Thyroid gland (tissue), 4 donors: Measurements from ENCODE around the gene AKAP12. TPM values are rescaled to one million over a fixed set of nuclear protein-coding genes. Genes with fewer than 3 reads are reported as not detected.
A peak's percentile ranks its signal among the peaks of the same experiment; 100 is the strongest.

Experiments
- DNase-seq, 2 donors: peaks; one replicate each; pipeline ENCODE4 v3.0.0-alpha.2; 2019
- H3K27ac ChIP-seq, 3 donors: fragments of 200-600 bp; sonication (generic); 1 replicate in 2 of 3; 2 replicates in 1 of 3; pipeline ENCODE4 v1.5.1; 2016 to 2019; ENCODE audit warnings: mild to moderate bottlenecking in 1 of 3, moderate library complexity in 1 of 3
- H3K27me3 ChIP-seq: fragments of 200-600 bp; sonication (generic); one replicate; pipeline ENCODE4 v1.5.1; 2019
- H3K36me3 ChIP-seq, 2 donors: fragments of 200-600 bp; sonication (generic); one replicate each; pipeline ENCODE4 v1.5.1; 2016 to 2019
- H3K4me1 ChIP-seq, 2 donors: fragments of 200-600 bp; sonication (generic); one replicate each; pipeline ENCODE4 v1.5.1; 2017 to 2019
- H3K4me3 ChIP-seq, 3 donors: fragments of 200-600 bp; sonication (generic); replicated peaks in 1 of 3; 1 replicate in 2 of 3; 2 replicates in 1 of 3; pipeline ENCODE4 v1.5.1; 2016; ENCODE audit warnings: mild to moderate bottlenecking in 1 of 3
- H3K9me3 ChIP-seq: fragments of 200-600 bp; sonication (generic); one replicate; pipeline ENCODE4 v1.5.1; 2017
- POLR2A ChIP-seq, 2 donors: fragments of 450-650 bp; IDR thresholded peaks; one replicate each; pipeline ENCODE4 v1.6.1; 2017; ENCODE audit warnings: antibody characterized with exemption in 2 of 2, mild to moderate bottlenecking in 2 of 2, moderate library complexity in 1 of 2
- WGBS, 2 donors: methylation state at CpG; one replicate each; pipeline ENCODE4 v1.1.5; 2017; 5-methylcytosine and 5-hydroxymethylcytosine counted together
- intact Hi-C: fragments of 100-400 bp; cut with DNase I; formaldehyde crosslinking; loops from one replicate; pipeline ENCODE4 v1.15.1; 2023
- total RNA-seq, 4 donors: library from RNA; depleted of rRNA; stranded (reverse); fragments of >200 nt; gene quantifications; one replicate each; pipeline ENCODE4 v1.2.3, GENCODE V29; 2016
- TF ChIP-seq, protein P1 (sequence below), 6 experiments: fragments of 200-600 bp in 3 of 6; fragments of 450-650 bp in 3 of 6; sonication (generic) in 3 of 6; IDR thresholded peaks; one replicate each; pipeline ENCODE4 v1.5.1; 2016 to 2019; ENCODE audit warnings: antibody characterized with exemption in 6 of 6, mild to moderate bottlenecking in 2 of 6, inconsistent platforms in 1 of 6, moderate library complexity in 1 of 6

The AKAP12 gene
- total RNA-seq, 4 donors from 2014 or later = 50.7 to 108 (median 79.4) TPM

DNA sequence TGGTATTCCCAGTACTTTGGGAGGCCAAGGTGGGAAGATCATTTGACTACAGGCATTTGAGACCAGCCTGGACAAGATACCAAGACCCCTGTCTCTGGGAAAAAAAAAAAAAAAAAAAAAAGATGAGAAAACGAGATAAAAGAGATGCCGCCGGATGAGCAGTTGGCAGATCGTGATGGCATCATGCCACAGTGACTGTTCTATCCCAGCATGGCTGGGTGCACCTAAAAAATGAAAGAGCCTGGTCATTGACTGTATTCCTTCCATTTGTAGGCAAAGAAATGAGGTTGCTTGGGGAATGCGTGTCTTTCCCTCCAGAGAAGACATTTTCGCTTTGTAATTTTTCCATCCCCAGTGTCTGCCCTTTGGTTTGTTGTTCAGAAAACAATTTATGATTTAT, 12.9 kb downstream of the AKAP12 start:
- WGBS, 2 donors = 84 to 88% methylated on average over 6 of the region's 6 CpGs
- H3K27me3 ChIP-seq = no peaks in the 10 kb centered on the region
- TF ChIP-seq, protein P1, sequence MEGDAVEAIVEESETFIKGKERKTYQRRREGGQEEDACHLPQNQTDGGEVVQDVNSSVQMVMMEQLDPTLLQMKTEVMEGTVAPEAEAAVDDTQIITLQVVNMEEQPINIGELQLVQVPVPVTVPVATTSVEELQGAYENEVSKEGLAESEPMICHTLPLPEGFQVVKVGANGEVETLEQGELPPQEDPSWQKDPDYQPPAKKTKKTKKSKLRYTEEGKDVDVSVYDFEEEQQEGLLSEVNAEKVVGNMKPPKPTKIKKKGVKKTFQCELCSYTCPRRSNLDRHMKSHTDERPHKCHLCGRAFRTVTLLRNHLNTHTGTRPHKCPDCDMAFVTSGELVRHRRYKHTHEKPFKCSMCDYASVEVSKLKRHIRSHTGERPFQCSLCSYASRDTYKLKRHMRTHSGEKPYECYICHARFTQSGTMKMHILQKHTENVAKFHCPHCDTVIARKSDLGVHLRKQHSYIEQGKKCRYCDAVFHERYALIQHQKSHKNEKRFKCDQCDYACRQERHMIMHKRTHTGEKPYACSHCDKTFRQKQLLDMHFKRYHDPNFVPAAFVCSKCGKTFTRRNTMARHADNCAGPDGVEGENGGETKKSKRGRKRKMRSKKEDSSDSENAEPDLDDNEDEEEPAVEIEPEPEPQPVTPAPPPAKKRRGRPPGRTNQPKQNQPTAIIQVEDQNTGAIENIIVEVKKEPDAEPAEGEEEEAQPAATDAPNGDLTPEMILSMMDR (IDR thresholded peaks at IDR 0.05) = no peak
- TF ChIP-seq POLR2A (IDR thresholded peaks at IDR 0.05) = no peak
- DNase-seq = no peak
- no peaks in the 10 kb centered on the region for H3K9me3 ChIP-seq
- H3K4me1 ChIP-seq = peaks cover 17 to 47% of the 10 kb centered on the region in 2 donors
- H3K36me3 ChIP-seq = no peaks in the 10 kb centered on the region
- H3K4me3 ChIP-seq = no peak overlapping the region
- intact Hi-C loops = no loop called here
- peak overlapping the region; percentile 85 to 93 (median 90) for H3K27ac ChIP-seq

DNA sequence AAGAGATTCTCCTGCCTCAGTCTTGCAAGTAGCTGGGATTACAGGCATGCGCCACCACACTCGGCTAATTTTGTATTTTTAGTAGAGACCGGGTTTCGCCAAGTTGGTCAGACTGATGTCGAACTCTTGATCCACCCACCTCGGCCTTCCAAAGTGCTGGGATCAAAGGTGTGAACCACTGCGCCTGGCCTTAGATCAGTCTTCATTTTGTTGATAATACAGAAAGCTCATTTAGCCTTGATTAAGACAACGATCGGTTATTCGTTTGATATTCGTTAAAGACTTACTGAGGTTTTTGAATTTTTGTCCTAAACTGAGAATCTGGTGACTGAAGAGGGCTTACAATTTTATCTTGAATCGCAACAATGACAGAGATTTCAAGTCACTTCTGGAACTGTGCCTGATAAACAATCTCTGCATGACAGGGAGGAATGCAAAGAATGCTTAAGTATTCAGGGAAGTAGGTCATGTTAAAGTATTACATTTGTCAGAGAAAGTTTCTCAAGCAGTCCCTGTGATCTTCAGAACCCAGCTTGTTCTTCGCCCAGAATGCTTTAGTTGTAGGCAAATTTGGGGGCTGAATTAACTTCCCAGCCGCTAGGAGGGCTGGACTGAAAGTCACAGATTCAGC, 14.8 kb downstream of the AKAP12 start:
- Histone ChIP-seq H3K4me1 (peaks cover 13 to 45% of the 10 kb centered on the region in 2 donors), H3K4me3 (no peak overlapping the region), H3K36me3 (no peaks in the 10 kb centered on the region), H3K27me3 (no peaks in the 10 kb centered on the region), H3K9me3 (no peaks in the 10 kb centered on the region), H3K27ac (peak overlapping the region; percentile 85 to 93 (median 90))
- TF ChIP-seq POLR2A (IDR thresholded peaks at IDR 0.05) = peak in 1 of 2 donors; percentile 44
- TF ChIP-seq, protein P1 (IDR thresholded peaks at IDR 0.05) = peak in 1 of 6 experiments; percentile 7
- 35 to 47% methylated on average over 14 of the region's 14 CpGs for WGBS, 2 donors
- intact Hi-C loops = no loop called here
- peak; percentile 82 to 88 for DNase-seq

DNA sequence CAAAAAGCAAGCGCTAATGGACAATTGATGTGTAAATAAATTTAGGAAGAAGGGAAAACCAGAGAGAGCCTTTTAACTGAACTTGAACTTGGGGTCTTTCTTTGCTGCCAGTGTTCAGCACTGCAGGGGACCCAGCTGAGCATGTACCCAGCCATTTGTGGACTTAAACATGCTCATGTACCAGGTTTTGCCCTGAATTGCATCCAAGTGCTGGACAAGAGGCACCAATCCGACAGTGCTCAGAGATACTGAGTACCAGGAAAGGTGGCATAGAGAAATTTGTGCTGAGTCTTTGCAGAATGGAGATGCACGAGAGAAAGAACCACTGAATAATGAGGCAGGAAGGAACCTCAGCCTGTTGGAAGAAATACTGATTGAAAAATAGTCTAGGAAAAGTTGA, 16.0 kb downstream of the AKAP12 start:
- TF ChIP-seq, protein P1 (IDR thresholded peaks at IDR 0.05) = no peak
- no peak for TF ChIP-seq POLR2A (IDR thresholded peaks at IDR 0.05)
- intact Hi-C loops = no loop called here
- DNase-seq = no peak
- Histone ChIP-seq H3K27ac (peak overlapping the region; percentile 85 to 93 (median 90)), H3K4me1 (peaks cover 13 to 45% of the 10 kb centered on the region in 2 donors), H3K9me3 (no peaks in the 10 kb centered on the region), H3K36me3 (no peaks in the 10 kb centered on the region), H3K27me3 (no peaks in the 10 kb centered on the region), H3K4me3 (no peak overlapping the region)
- WGBS, 2 donors = 73 to 79% methylated on average over 3 of the region's 3 CpGs

DNA sequence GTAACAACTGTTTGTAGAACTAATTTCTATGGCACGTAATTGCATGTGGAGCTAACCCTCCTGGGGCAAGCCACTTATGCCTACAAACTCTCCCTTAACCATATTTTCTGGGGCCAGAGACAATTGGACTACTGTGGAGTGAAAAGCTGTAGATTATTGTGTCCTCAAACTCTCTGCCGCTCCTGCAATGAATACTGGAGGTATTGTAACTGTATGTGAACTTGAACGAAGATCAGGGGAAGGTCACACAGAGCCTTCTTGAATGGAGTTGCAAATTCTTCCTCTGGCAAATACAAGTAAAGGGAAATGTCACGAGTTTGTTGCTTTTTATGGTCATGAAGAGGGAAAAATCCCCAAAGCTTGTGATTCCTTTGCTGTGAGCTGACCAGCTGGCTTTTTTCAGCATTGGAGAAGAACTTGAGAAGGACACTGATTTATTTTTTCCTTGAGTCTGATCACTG, 18.2 kb downstream of the AKAP12 start:
- H3K27ac ChIP-seq = peak overlapping the region in 2 of 3 donors; percentile 8 to 12
- peaks cover 26 to 45% of the 10 kb centered on the region in 2 donors for H3K4me1 ChIP-seq
- no peaks in the 10 kb centered on the region for H3K27me3 ChIP-seq
- TF ChIP-seq POLR2A (IDR thresholded peaks at IDR 0.05) = no peak
- no peak for DNase-seq
- no peaks in the 10 kb centered on the region for H3K9me3 ChIP-seq
- H3K4me3 ChIP-seq = no peak overlapping the region
- WGBS, 2 donors = 57 to 65% methylated on average over 4 of the region's 4 CpGs
- no peaks in the 10 kb centered on the region for H3K36me3 ChIP-seq
- intact Hi-C loops = no loop called here

DNA sequence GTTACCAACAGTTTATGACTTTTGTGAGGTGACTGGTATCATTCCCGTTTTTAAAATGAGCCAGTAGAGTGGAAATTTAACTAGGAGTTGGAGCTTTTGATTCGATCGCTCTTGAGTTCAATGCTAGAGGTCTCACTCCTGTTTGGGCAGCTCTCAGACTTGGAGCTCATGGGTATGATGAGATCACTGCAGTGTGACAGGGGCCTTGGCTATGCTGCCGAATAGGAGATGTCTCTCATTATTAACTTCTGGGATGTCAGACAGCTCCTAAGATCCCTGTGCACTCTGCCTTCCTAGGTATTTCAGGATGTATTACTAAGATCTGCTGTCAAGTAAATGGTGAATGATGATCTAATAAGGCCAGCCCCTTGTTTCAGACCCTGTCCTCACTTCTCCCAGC, 20.4 kb downstream of the AKAP12 start:
- Histone ChIP-seq H3K9me3 (no peaks in the 10 kb centered on the region), H3K27me3 (no peaks in the 10 kb centered on the region), H3K4me1 (peaks cover 24 to 45% of the 10 kb centered on the region in 2 donors), H3K4me3 (no peak overlapping the region), H3K36me3 (no peaks in the 10 kb centered on the region), H3K27ac (no peak overlapping the region)
- intact Hi-C loops = no loop called here
- 81 to 84% methylated on average over 4 of the region's 4 CpGs for WGBS, 2 donors
- no peak for TF ChIP-seq POLR2A (IDR thresholded peaks at IDR 0.05)
- TF ChIP-seq, protein P1 (IDR thresholded peaks at IDR 0.05) = no peak
- DNase-seq = no peak
